ENCODE data around the gene NELFB.
"Not testable (repeated sequence)": the region's sequence is repeated elsewhere in the genome, so short reads cannot be mapped to it uniquely, and the experiment has no call there.

The NELFB gene

GRCh38 chr9:137255448-137256114 lies 454 bp downstream of the NELFB start:
- no peak for DNase-seq (ENCODE audit: low spot score)
- peak overlapping the region; percentile 45 to 81 for H3K27ac ChIP-seq
- no peak for TF ChIP-seq CTCF (IDR thresholded peaks at IDR 0.05)

GRCh38 chr9:137256362-137256761 lies 1.2 kb downstream of the NELFB start:
- H3K27ac ChIP-seq, result no peak overlapping the region

More at GRCh38 chr9:137255448-137256114, 454 bp downstream of the NELFB start:
- peak overlapping the region; percentile 93 for H3K4me3 ChIP-seq

GRCh38 chr9:137256856-137257255 lies 1.7 kb downstream of the NELFB start:
- no peak for DNase-seq (ENCODE audit: low spot score)
- H3K27ac ChIP-seq, result no peak overlapping the region
- H3K4me3 ChIP-seq, result peak overlapping the region; percentile 93
- TF ChIP-seq CTCF (IDR thresholded peaks at IDR 0.05), result no peak

More at GRCh38 chr9:137256362-137256761, 1.2 kb downstream of the NELFB start:
- peak overlapping the region; percentile 93 for H3K4me3 ChIP-seq
- no peak for TF ChIP-seq CTCF (IDR thresholded peaks at IDR 0.05)
- DNase-seq (ENCODE audit: low spot score), result no peak

GRCh38 chr9:137262173-137262908 lies 7.2 kb downstream of the NELFB start:
- DNase-seq (ENCODE audit: low spot score); H3K4me3 ChIP-seq; H3K27ac ChIP-seq: not testable (repeated sequence)
- TF ChIP-seq CTCF (IDR thresholded peaks at IDR 0.05), result peak; percentile 20

- H3K4me3 ChIP-seq, result no peak overlapping the region
- no peak overlapping the region for H3K27ac ChIP-seq
- no peak for DNase-seq (ENCODE audit: low spot score)
- no peak for TF ChIP-seq CTCF (IDR thresholded peaks at IDR 0.05)
These were observed 7.8 kb downstream of the NELFB start for GRCh38 chr9:137262909-137263285.

- DNase-seq (ENCODE audit: low spot score), result no peak
These were observed 8.4 kb downstream of the NELFB start for GRCh38 chr9:137263506-137263905.

More at GRCh38 chr9:137263506-137263905, 8.4 kb downstream of the NELFB start:
- no peak for TF ChIP-seq CTCF (IDR thresholded peaks at IDR 0.05)
- no peak overlapping the region for H3K4me3 ChIP-seq
- no peak overlapping the region for H3K27ac ChIP-seq

Measured in coronary artery (tissue), 2 donors.